Measurements from ENCODE around the gene DIP2C. TPM values are rescaled to one million over a fixed set of nuclear protein-coding genes. Genes with fewer than 3 reads are reported as not detected.

Gene DIP2C
- total RNA-seq, 1 experiment from 2014 or later, result 11.0 TPM

GRCh38 chr10:581776-582330 is 107.6 kb downstream of the DIP2C start (continued):
- no peak for TF ChIP-seq ATF6 (CRISPR knock-in tag; IDR thresholded peaks at IDR 0.05)
- no peak for TF ChIP-seq CBFB (CRISPR knock-in tag; IDR thresholded peaks at IDR 0.05; ENCODE audit: low read depth)
- TF ChIP-seq, protein P1, sequence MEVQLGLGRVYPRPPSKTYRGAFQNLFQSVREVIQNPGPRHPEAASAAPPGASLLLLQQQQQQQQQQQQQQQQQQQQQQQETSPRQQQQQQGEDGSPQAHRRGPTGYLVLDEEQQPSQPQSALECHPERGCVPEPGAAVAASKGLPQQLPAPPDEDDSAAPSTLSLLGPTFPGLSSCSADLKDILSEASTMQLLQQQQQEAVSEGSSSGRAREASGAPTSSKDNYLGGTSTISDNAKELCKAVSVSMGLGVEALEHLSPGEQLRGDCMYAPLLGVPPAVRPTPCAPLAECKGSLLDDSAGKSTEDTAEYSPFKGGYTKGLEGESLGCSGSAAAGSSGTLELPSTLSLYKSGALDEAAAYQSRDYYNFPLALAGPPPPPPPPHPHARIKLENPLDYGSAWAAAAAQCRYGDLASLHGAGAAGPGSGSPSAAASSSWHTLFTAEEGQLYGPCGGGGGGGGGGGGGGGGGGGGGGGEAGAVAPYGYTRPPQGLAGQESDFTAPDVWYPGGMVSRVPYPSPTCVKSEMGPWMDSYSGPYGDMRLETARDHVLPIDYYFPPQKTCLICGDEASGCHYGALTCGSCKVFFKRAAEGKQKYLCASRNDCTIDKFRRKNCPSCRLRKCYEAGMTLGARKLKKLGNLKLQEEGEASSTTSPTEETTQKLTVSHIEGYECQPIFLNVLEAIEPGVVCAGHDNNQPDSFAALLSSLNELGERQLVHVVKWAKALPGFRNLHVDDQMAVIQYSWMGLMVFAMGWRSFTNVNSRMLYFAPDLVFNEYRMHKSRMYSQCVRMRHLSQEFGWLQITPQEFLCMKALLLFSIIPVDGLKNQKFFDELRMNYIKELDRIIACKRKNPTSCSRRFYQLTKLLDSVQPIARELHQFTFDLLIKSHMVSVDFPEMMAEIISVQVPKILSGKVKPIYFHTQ (CRISPR knock-in tag; IDR thresholded peaks at IDR 0.05), result no peak
- no peak for TF ChIP-seq ETV6 (CRISPR knock-in tag; IDR thresholded peaks at IDR 0.05)
- TF ChIP-seq, protein P2, sequence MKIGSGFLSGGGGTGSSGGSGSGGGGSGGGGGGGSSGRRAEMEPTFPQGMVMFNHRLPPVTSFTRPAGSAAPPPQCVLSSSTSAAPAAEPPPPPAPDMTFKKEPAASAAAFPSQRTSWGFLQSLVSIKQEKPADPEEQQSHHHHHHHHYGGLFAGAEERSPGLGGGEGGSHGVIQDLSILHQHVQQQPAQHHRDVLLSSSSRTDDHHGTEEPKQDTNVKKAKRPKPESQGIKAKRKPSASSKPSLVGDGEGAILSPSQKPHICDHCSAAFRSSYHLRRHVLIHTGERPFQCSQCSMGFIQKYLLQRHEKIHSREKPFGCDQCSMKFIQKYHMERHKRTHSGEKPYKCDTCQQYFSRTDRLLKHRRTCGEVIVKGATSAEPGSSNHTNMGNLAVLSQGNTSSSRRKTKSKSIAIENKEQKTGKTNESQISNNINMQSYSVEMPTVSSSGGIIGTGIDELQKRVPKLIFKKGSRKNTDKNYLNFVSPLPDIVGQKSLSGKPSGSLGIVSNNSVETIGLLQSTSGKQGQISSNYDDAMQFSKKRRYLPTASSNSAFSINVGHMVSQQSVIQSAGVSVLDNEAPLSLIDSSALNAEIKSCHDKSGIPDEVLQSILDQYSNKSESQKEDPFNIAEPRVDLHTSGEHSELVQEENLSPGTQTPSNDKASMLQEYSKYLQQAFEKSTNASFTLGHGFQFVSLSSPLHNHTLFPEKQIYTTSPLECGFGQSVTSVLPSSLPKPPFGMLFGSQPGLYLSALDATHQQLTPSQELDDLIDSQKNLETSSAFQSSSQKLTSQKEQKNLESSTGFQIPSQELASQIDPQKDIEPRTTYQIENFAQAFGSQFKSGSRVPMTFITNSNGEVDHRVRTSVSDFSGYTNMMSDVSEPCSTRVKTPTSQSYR (CRISPR knock-in tag; IDR thresholded peaks at IDR 0.05), result no peak

DNA sequence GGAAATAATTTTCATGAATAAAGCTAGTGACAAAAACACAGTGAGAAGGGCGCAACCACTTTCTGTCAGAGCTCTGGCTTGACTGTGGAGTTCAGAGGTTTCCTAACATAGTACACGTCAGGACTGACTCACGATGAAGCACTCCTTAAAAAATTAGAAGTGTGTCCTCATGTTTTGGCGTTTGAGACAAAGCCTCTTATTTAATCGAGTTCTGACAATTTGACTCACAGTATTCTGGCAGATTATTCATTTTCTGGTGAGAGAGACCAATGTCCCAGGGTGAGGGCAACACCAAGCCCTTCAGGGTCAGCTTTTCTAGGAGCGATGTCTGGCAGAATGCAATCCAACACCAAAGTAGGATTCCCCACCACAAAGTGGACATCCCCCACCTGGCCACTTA is 108.7 kb downstream of the DIP2C start:
- H3K9me3 Mint-ChIP-seq, result peaks cover 8% of the 10 kb centered on the region
- no peak overlapping the region for H3K27ac Mint-ChIP-seq
- POLR2A ChIA-PET, result no interaction called here
- TF ChIP-seq ZNF121 (CRISPR knock-in tag; IDR thresholded peaks at IDR 0.05) (no peak), SMAD3 (CRISPR knock-in tag; IDR thresholded peaks at IDR 0.05; ENCODE audit: borderline replicate concordance) (no peak), GTF2I (CRISPR knock-in tag; conservative IDR thresholded peaks at IDR 0.05) (no peak), MYBL2 (CRISPR knock-in tag; IDR thresholded peaks at IDR 0.05) (no peak), ESRRA (CRISPR knock-in tag; IDR thresholded peaks at IDR 0.05; ENCODE audit: borderline replicate concordance) (no peak)
- TF ChIP-seq, protein P3, sequence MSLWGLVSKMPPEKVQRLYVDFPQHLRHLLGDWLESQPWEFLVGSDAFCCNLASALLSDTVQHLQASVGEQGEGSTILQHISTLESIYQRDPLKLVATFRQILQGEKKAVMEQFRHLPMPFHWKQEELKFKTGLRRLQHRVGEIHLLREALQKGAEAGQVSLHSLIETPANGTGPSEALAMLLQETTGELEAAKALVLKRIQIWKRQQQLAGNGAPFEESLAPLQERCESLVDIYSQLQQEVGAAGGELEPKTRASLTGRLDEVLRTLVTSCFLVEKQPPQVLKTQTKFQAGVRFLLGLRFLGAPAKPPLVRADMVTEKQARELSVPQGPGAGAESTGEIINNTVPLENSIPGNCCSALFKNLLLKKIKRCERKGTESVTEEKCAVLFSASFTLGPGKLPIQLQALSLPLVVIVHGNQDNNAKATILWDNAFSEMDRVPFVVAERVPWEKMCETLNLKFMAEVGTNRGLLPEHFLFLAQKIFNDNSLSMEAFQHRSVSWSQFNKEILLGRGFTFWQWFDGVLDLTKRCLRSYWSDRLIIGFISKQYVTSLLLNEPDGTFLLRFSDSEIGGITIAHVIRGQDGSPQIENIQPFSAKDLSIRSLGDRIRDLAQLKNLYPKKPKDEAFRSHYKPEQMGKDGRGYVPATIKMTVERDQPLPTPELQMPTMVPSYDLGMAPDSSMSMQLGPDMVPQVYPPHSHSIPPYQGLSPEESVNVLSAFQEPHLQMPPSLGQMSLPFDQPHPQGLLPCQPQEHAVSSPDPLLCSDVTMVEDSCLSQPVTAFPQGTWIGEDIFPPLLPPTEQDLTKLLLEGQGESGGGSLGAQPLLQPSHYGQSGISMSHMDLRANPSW (CRISPR knock-in tag; conservative IDR thresholded peaks at IDR 0.05; ENCODE audit: low read depth), result no peak
- TF ChIP-seq, protein P4, sequence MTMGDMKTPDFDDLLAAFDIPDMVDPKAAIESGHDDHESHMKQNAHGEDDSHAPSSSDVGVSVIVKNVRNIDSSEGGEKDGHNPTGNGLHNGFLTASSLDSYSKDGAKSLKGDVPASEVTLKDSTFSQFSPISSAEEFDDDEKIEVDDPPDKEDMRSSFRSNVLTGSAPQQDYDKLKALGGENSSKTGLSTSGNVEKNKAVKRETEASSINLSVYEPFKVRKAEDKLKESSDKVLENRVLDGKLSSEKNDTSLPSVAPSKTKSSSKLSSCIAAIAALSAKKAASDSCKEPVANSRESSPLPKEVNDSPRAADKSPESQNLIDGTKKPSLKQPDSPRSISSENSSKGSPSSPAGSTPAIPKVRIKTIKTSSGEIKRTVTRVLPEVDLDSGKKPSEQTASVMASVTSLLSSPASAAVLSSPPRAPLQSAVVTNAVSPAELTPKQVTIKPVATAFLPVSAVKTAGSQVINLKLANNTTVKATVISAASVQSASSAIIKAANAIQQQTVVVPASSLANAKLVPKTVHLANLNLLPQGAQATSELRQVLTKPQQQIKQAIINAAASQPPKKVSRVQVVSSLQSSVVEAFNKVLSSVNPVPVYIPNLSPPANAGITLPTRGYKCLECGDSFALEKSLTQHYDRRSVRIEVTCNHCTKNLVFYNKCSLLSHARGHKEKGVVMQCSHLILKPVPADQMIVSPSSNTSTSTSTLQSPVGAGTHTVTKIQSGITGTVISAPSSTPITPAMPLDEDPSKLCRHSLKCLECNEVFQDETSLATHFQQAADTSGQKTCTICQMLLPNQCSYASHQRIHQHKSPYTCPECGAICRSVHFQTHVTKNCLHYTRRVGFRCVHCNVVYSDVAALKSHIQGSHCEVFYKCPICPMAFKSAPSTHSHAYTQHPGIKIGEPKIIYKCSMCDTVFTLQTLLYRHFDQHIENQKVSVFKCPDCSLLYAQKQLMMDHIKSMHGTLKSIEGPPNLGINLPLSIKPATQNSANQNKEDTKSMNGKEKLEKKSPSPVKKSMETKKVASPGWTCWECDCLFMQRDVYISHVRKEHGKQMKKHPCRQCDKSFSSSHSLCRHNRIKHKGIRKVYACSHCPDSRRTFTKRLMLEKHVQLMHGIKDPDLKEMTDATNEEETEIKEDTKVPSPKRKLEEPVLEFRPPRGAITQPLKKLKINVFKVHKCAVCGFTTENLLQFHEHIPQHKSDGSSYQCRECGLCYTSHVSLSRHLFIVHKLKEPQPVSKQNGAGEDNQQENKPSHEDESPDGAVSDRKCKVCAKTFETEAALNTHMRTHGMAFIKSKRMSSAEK (CRISPR knock-in tag; IDR thresholded peaks at IDR 0.05; ENCODE audit: borderline replicate concordance), result no peak
- ATAC-seq (no peak), DNase-seq (ENCODE audit: low spot score) (no peak)
- CTCF ChIA-PET, result interaction anchor here (2.2 kb wide), 1 partner anchor 208 kb away, joined by 6 read pairs; no protein-coding TSS in a partner anchor
- H3K27me3 Mint-ChIP-seq (ENCODE audit: low read depth), result no peaks in the 10 kb centered on the region
- H3K4me3 Mint-ChIP-seq, result no peak overlapping the region
- H3K4me1 Mint-ChIP-seq, result peaks cover 17% of the 10 kb centered on the region
- H3K36me3 Mint-ChIP-seq, result no peaks in the 10 kb centered on the region

Data from WTC11 (cell line).